Measurements from ENCODE around the gene KSR1. TPM values are rescaled to one million over a fixed set of nuclear protein-coding genes. Genes with fewer than 3 reads are reported as not detected.
A peak's percentile ranks its signal among the peaks of the same experiment; 100 is the strongest.

KSR1 gene
- total RNA-seq, 2 experiments from 2014 or later = 19.4 to 25.3 TPM

GRCh38 chr17:27451906-27452305 lies 4.3 kb upstream of the KSR1 start:
- Mint-ChIP-seq H3K4me3 (no peak overlapping the region), H3K27me3 (no peaks in the 10 kb centered on the region), H3K4me1 (ENCODE audit: low read depth) (peaks cover 8% of the 10 kb centered on the region), H3K36me3 (ENCODE audit: low read depth) (no peaks in the 10 kb centered on the region), H3K27ac (no peak overlapping the region), H3K9me3 (no peaks in the 10 kb centered on the region)
- POLR2A ChIA-PET = no interaction called here
- no peak for TF ChIP-seq CTCF (IDR thresholded peaks at IDR 0.05)
- intact Hi-C loops (cut with DNase I, micrococcal nuclease) = loop anchor here (10.0 kb wide), 2 partner anchors 73 to 443 kb away; partner anchors contain the start of gene LYRM9 (in 1 of the 2)
- CTCF ChIA-PET = no interaction called here
- H3K4me1 ChIP-seq (ENCODE audit: insufficient read depth, low read length) = peaks cover 10% of the 10 kb centered on the region
- no peaks in the 10 kb centered on the region for H3K27me3 ChIP-seq (ENCODE audit: control insufficient read depth in 1 of 2, insufficient read depth in 2 of 2, low read length in 2 of 2)
- ATAC-seq (ENCODE audit: poor library complexity) = no peak
- H3K4me3 ChIP-seq (ENCODE audit: low read length) = no peak overlapping the region
- H3K9me3 ChIP-seq (ENCODE audit: control insufficient read depth in 1 of 2, insufficient read depth in 1 of 2, low read length in 2 of 2) = no peaks in the 10 kb centered on the region
- no peak for DNase-seq
- H3K27ac ChIP-seq (ENCODE audit: low read depth in 1 of 2, low read length in 2 of 2) = no peak overlapping the region
- no peaks in the 10 kb centered on the region for H3K36me3 ChIP-seq (ENCODE audit: insufficient read depth, low read length)

GRCh38 chr17:27452828-27453227 lies 3.4 kb upstream of the KSR1 start:
- no peak for DNase-seq
- CTCF ChIA-PET = no interaction called here

GRCh38 chr17:27453471-27453870 lies 2.8 kb upstream of the KSR1 start:
- Histone ChIP-seq H3K36me3 (ENCODE audit: insufficient read depth, low read length) (no peaks in the 10 kb centered on the region), H3K27ac (ENCODE audit: low read depth in 1 of 2, low read length in 2 of 2) (no peak overlapping the region), H3K9me3 (ENCODE audit: control insufficient read depth in 1 of 2, insufficient read depth in 1 of 2, low read length in 2 of 2) (no peaks in the 10 kb centered on the region), H3K4me1 (ENCODE audit: insufficient read depth, low read length) (peaks cover 26% of the 10 kb centered on the region), H3K27me3 (ENCODE audit: control insufficient read depth in 1 of 2, insufficient read depth in 2 of 2, low read length in 2 of 2) (no peaks in the 10 kb centered on the region), H3K4me3 (ENCODE audit: low read length) (no peak overlapping the region)
- peaks cover 16% of the 10 kb centered on the region for H3K4me1 Mint-ChIP-seq (ENCODE audit: low read depth)
- intact Hi-C loops (cut with DNase I, micrococcal nuclease) = loop anchor here (10.0 kb wide), 2 partner anchors 71 to 441 kb away; partner anchors contain the start of gene LYRM9 (in 1 of the 2)
- H3K4me3 Mint-ChIP-seq = no peak overlapping the region
- no peaks in the 10 kb centered on the region for H3K9me3 Mint-ChIP-seq
- H3K36me3 Mint-ChIP-seq (ENCODE audit: low read depth) = no peaks in the 10 kb centered on the region
- no peaks in the 10 kb centered on the region for H3K27me3 Mint-ChIP-seq
- CTCF ChIA-PET = no interaction called here
- POLR2A ChIA-PET = no interaction called here
- TF ChIP-seq CTCF (IDR thresholded peaks at IDR 0.05) = no peak
- ATAC-seq (ENCODE audit: poor library complexity) = no peak
- no peak for DNase-seq
- H3K27ac Mint-ChIP-seq = no peak overlapping the region

More at GRCh38 chr17:27452828-27453227, 3.4 kb upstream of the KSR1 start:
- intact Hi-C loops (cut with DNase I, micrococcal nuclease) = loop anchor here (10.0 kb wide), 2 partner anchors 72 to 442 kb away; partner anchors contain the start of gene LYRM9 (in 1 of the 2)
- Mint-ChIP-seq H3K9me3 (no peaks in the 10 kb centered on the region), H3K4me3 (peak overlapping the region; percentile 27), H3K4me1 (ENCODE audit: low read depth) (peaks cover 16% of the 10 kb centered on the region), H3K27ac (no peak overlapping the region), H3K27me3 (no peaks in the 10 kb centered on the region), H3K36me3 (ENCODE audit: low read depth) (no peaks in the 10 kb centered on the region)
- no peak overlapping the region for H3K4me3 ChIP-seq (ENCODE audit: low read length)
- TF ChIP-seq CTCF (IDR thresholded peaks at IDR 0.05) = no peak
- H3K27ac ChIP-seq (ENCODE audit: low read depth in 1 of 2, low read length in 2 of 2) = no peak overlapping the region
- POLR2A ChIA-PET = no interaction called here
- H3K36me3 ChIP-seq (ENCODE audit: insufficient read depth, low read length) = no peaks in the 10 kb centered on the region
- no peak for ATAC-seq (ENCODE audit: poor library complexity)
- no peaks in the 10 kb centered on the region for H3K9me3 ChIP-seq (ENCODE audit: control insufficient read depth in 1 of 2, insufficient read depth in 1 of 2, low read length in 2 of 2)
- peaks cover 20% of the 10 kb centered on the region for H3K4me1 ChIP-seq (ENCODE audit: insufficient read depth, low read length)
- H3K27me3 ChIP-seq (ENCODE audit: control insufficient read depth in 1 of 2, insufficient read depth in 2 of 2, low read length in 2 of 2) = no peaks in the 10 kb centered on the region
